ENCODE measurements around the gene FURIN.

FURIN gene

GRCh38 chr15:90889313-90889730 lies 20.9 kb downstream of the FURIN start:
- no peak for TF ChIP-seq CTCF (conservative IDR thresholded peaks at IDR 0.05; ENCODE audit: low read depth, low read length)
- no peak for DNase-seq (ENCODE audit: low read depth)

GRCh38 chr15:90889736-90890456 lies 21.5 kb downstream of the FURIN start:
- no peak for TF ChIP-seq CTCF (conservative IDR thresholded peaks at IDR 0.05; ENCODE audit: low read depth, low read length)

More at GRCh38 chr15:90889313-90889730, 20.9 kb downstream of the FURIN start:
- H3K4me3 ChIP-seq (ENCODE audit: low read depth, low read length): no peak overlapping the region

GRCh38 chr15:90890839-90891238 lies 22.5 kb downstream of the FURIN start:
- no peak for DNase-seq (ENCODE audit: low read depth)
- no peak for TF ChIP-seq CTCF (conservative IDR thresholded peaks at IDR 0.05; ENCODE audit: low read depth, low read length)
- no peak overlapping the region for H3K4me3 ChIP-seq (ENCODE audit: low read depth, low read length)

More at GRCh38 chr15:90889736-90890456, 21.5 kb downstream of the FURIN start:
- H3K4me3 ChIP-seq (ENCODE audit: low read depth, low read length): no peak overlapping the region
- DNase-seq (ENCODE audit: low read depth): no peak

GRCh38 chr15:90891346-90891949 lies 23.1 kb downstream of the FURIN start:
- DNase-seq (ENCODE audit: low read depth): no peak
- no peak for TF ChIP-seq CTCF (conservative IDR thresholded peaks at IDR 0.05; ENCODE audit: low read depth, low read length)
- H3K4me3 ChIP-seq (ENCODE audit: low read depth, low read length): no peak overlapping the region

GRCh38 chr15:90892023-90892422 lies 23.6 kb downstream of the FURIN start:
- TF ChIP-seq CTCF (conservative IDR thresholded peaks at IDR 0.05; ENCODE audit: low read depth, low read length): no peak
- no peak overlapping the region for H3K4me3 ChIP-seq (ENCODE audit: low read depth, low read length)
- DNase-seq (ENCODE audit: low read depth): no peak

- H3K4me3 ChIP-seq (ENCODE audit: low read depth, low read length): no peak overlapping the region
- no peak for TF ChIP-seq CTCF (conservative IDR thresholded peaks at IDR 0.05; ENCODE audit: low read depth, low read length)
- DNase-seq (ENCODE audit: low read depth): no peak
These were observed 24.2 kb downstream of the FURIN start for GRCh38 chr15:90892498-90893174.
